Stomach smooth muscle (tissue), 2 donors: ENCODE data around the gene SRA1.
"Not testable (repeated sequence)": the region's sequence is repeated elsewhere in the genome, so short reads cannot be mapped to it uniquely, and the experiment has no call there.

Source experiments
- H3K27ac ChIP-seq: one replicate; pipeline ENCODE4 v1.7.0; 2013; ENCODE audit warnings: mild to moderate bottlenecking, low read length, inconsistent platforms
- H3K27me3 ChIP-seq, 2 donors: one replicate each; pipeline ENCODE4 v1.7.0; 2013; ENCODE audit warnings: low read length in 2 of 2; ENCODE audit not compliant: insufficient read depth in 2 of 2, control insufficient read depth in 1 of 2
- H3K36me3 ChIP-seq, 2 donors: one replicate each; pipeline ENCODE4 v1.7.0; 2013; ENCODE audit warnings: low read length in 2 of 2; ENCODE audit not compliant: control insufficient read depth in 2 of 2, insufficient read depth in 2 of 2
- H3K4me1 ChIP-seq: one replicate; pipeline ENCODE4 v1.7.0; 2013; ENCODE audit warnings: low read length; ENCODE audit not compliant: control insufficient read depth, insufficient read depth
- H3K4me3 ChIP-seq, 2 donors: one replicate each; pipeline ENCODE4 v1.7.0; 2013; ENCODE audit warnings: low read length in 2 of 2
- H3K9ac ChIP-seq, 2 donors: one replicate each; pipeline ENCODE4 v1.7.0; 2013; ENCODE audit warnings: low read length in 2 of 2, mild to moderate bottlenecking in 1 of 2
- H3K9me3 ChIP-seq, 2 donors: one replicate each; pipeline ENCODE4 v1.7.0; 2013; ENCODE audit warnings: low read length in 2 of 2; ENCODE audit not compliant: control insufficient read depth in 2 of 2
- donor health status: healthy.
- donor health status: Pancreatic carcinoma.

SRA1 gene

GRCh38 chr5:140557136-140557805 lies at the start of gene SRA1:
Gene SRA1 (minus strand): TSS chr5:140557473. CDS start chr5:140557452, 21 bp downstream.
- H3K4me1 ChIP-seq: peaks cover 28% of the 10 kb centered on the region
- H3K4me3 ChIP-seq: peak within 1 kb of the TSS; percentile 87 to 92
- no peaks in the 10 kb centered on the region for H3K27me3 ChIP-seq
- peaks cover 6 to 13% of the 10 kb centered on the region in 2 donors for H3K36me3 ChIP-seq
- H3K9me3 ChIP-seq: no peaks in the 10 kb centered on the region
- H3K27ac ChIP-seq: peak within 1 kb of the TSS; percentile 92
- peak within 1 kb of the TSS; percentile 93 for H3K9ac ChIP-seq

GRCh38 chr5:140607031-140607430 lies 49.8 kb upstream of the SRA1 start:
- Histone ChIP-seq H3K27ac (no peak overlapping the region), H3K4me3 (no peak overlapping the region), H3K36me3 (no peaks in the 10 kb centered on the region), H3K9me3 (no peaks in the 10 kb centered on the region), H3K4me1 (no peaks in the 10 kb centered on the region), H3K9ac (no peak overlapping the region), H3K27me3 (no peaks in the 10 kb centered on the region)

- Histone ChIP-seq H3K9me3 (no peaks in the 10 kb centered on the region), H3K9ac (no peak overlapping the region), H3K27me3 (no peaks in the 10 kb centered on the region), H3K4me1 (no peaks in the 10 kb centered on the region), H3K36me3 (no peaks in the 10 kb centered on the region), H3K27ac (no peak overlapping the region), H3K4me3 (no peak overlapping the region)
Measured at GRCh38 chr5:140605879-140606278, 48.6 kb upstream of the SRA1 start.

- H3K9ac ChIP-seq: no peak overlapping the region
- no peak overlapping the region for H3K27ac ChIP-seq
- H3K9me3 ChIP-seq: no peaks in the 10 kb centered on the region
- no peaks in the 10 kb centered on the region for H3K4me1 ChIP-seq
- H3K36me3 ChIP-seq: no peaks in the 10 kb centered on the region
- no peak overlapping the region for H3K4me3 ChIP-seq
- H3K27me3 ChIP-seq: no peaks in the 10 kb centered on the region
Measured at GRCh38 chr5:140603734-140604133, 46.5 kb upstream of the SRA1 start.

GRCh38 chr5:140603446-140603698 lies 46.1 kb upstream of the SRA1 start:
- H3K27ac ChIP-seq, H3K27me3 ChIP-seq, H3K4me1 ChIP-seq, H3K4me3 ChIP-seq, H3K9ac ChIP-seq, H3K36me3 ChIP-seq, H3K9me3 ChIP-seq: not testable (repeated sequence)

GRCh38 chr5:140602147-140602546 lies 44.9 kb upstream of the SRA1 start:
- Histone ChIP-seq H3K9ac (no peak overlapping the region), H3K4me3 (no peak overlapping the region), H3K4me1 (no peaks in the 10 kb centered on the region), H3K9me3 (no peaks in the 10 kb centered on the region), H3K27me3 (no peaks in the 10 kb centered on the region), H3K36me3 (no peaks in the 10 kb centered on the region), H3K27ac (no peak overlapping the region)

GRCh38 chr5:140600096-140600495 lies 42.8 kb upstream of the SRA1 start:
- no peak overlapping the region for H3K27ac ChIP-seq
- H3K36me3 ChIP-seq: no peaks in the 10 kb centered on the region
- no peak overlapping the region for H3K4me3 ChIP-seq
- no peaks in the 10 kb centered on the region for H3K9me3 ChIP-seq
- H3K9ac ChIP-seq: no peak overlapping the region
- no peaks in the 10 kb centered on the region for H3K27me3 ChIP-seq
- H3K4me1 ChIP-seq: no peaks in the 10 kb centered on the region

- Histone ChIP-seq H3K36me3 (no peaks in the 10 kb centered on the region), H3K4me1 (no peaks in the 10 kb centered on the region), H3K27me3 (no peaks in the 10 kb centered on the region), H3K4me3 (no peak overlapping the region), H3K9me3 (no peaks in the 10 kb centered on the region), H3K27ac (no peak overlapping the region), H3K9ac (no peak overlapping the region)
Measured at GRCh38 chr5:140598836-140599235, 41.6 kb upstream of the SRA1 start.

GRCh38 chr5:140596321-140596741 lies 39.1 kb upstream of the SRA1 start:
- Histone ChIP-seq H3K4me3 (no peak overlapping the region), H3K27ac (no peak overlapping the region)

GRCh38 chr5:140595538-140596300 lies 38.4 kb upstream of the SRA1 start:
- Histone ChIP-seq H3K27ac (no peak overlapping the region), H3K4me1 (no peaks in the 10 kb centered on the region), H3K9me3 (no peaks in the 10 kb centered on the region), H3K9ac (no peak overlapping the region), H3K4me3 (no peak overlapping the region), H3K27me3 (no peaks in the 10 kb centered on the region), H3K36me3 (no peaks in the 10 kb centered on the region)

More at GRCh38 chr5:140596321-140596741, 39.1 kb upstream of the SRA1 start:
- Histone ChIP-seq H3K27me3 (no peaks in the 10 kb centered on the region), H3K9ac (no peak overlapping the region), H3K9me3 (no peaks in the 10 kb centered on the region), H3K36me3 (no peaks in the 10 kb centered on the region), H3K4me1 (no peaks in the 10 kb centered on the region)

- Histone ChIP-seq H3K36me3 (no peaks in the 10 kb centered on the region), H3K4me1 (no peaks in the 10 kb centered on the region), H3K9me3 (no peaks in the 10 kb centered on the region), H3K9ac (no peak overlapping the region), H3K4me3 (no peak overlapping the region), H3K27me3 (no peaks in the 10 kb centered on the region), H3K27ac (no peak overlapping the region)
Measured at GRCh38 chr5:140594169-140594568, 36.9 kb upstream of the SRA1 start.
